H9 (cell line): Measurements from ENCODE around the gene B4GALT6. TPM values are rescaled to one million over a fixed set of nuclear protein-coding genes. Genes with fewer than 3 reads are reported as not detected.

Experiments
- DNase-seq: peaks from one replicate; pipeline ENCODE4 v3.0.0-alpha.2; 2017
- H2AFZ ChIP-seq: one replicate; pipeline ENCODE4 v1.6.1; 2013; ENCODE audit warnings: mild to moderate bottlenecking, low read length, control low read depth, moderate library complexity
- H2AK5ac ChIP-seq: 2 replicates; pipeline ENCODE4 v1.6.1; 2013; ENCODE audit warnings: low read length, control low read depth, mixed read lengths; ENCODE audit not compliant: insufficient read length
- H2BK120ac ChIP-seq: one replicate; pipeline ENCODE4 v1.6.1; 2013; ENCODE audit warnings: low read depth, mild to moderate bottlenecking, low read length, control low read depth, inconsistent platforms; ENCODE audit not compliant: poor library complexity, severe bottlenecking
- H2BK12ac ChIP-seq: 2 replicates; pipeline ENCODE4 v1.6.1; 2013; ENCODE audit warnings: low read length, control low read depth, mixed read lengths, low read depth; ENCODE audit not compliant: insufficient read length
- H2BK15ac ChIP-seq: 2 replicates; pipeline ENCODE4 v1.6.1; 2013; ENCODE audit warnings: low read depth, low read length, control low read depth
- H2BK20ac ChIP-seq: one replicate; pipeline ENCODE4 v1.6.1; 2013; ENCODE audit warnings: low read depth, mild to moderate bottlenecking, low read length, control low read depth, inconsistent platforms; ENCODE audit not compliant: poor library complexity, severe bottlenecking
- H2BK5ac ChIP-seq: 2 replicates; pipeline ENCODE4 v1.6.1; 2013; ENCODE audit warnings: low read length, control low read depth, mixed read lengths; ENCODE audit not compliant: insufficient read length
- H3K14ac ChIP-seq: 2 replicates; pipeline ENCODE4 v1.6.1; 2013; ENCODE audit warnings: low read length, control low read depth; ENCODE audit not compliant: insufficient read depth
- H3K18ac ChIP-seq: 2 replicates; pipeline ENCODE4 v1.6.1; 2013; ENCODE audit warnings: low read depth, mild to moderate bottlenecking, mixed read lengths, low read length, control low read depth; ENCODE audit not compliant: insufficient read length
- H3K23ac ChIP-seq: 2 replicates; pipeline ENCODE4 v1.6.1; 2013; ENCODE audit warnings: low read length, control low read depth, mixed read lengths, low read depth; ENCODE audit not compliant: insufficient read length
- H3K23me2 ChIP-seq: 2 replicates; pipeline ENCODE4 v1.6.1; 2013; ENCODE audit warnings: low read depth, mild to moderate bottlenecking, mixed read lengths, low read length, control low read depth; ENCODE audit not compliant: insufficient read length, poor library complexity, severe bottlenecking
- H3K27ac ChIP-seq: 2 replicates; pipeline ENCODE4 v1.5.1; 2013; ENCODE audit warnings: low read length, control low read depth, mixed read lengths, low read depth; ENCODE audit not compliant: insufficient read length
- H3K27me3 ChIP-seq: 2 replicates; pipeline ENCODE4 v1.6.1; 2013; ENCODE audit warnings: low read length, control low read depth, inconsistent platforms; ENCODE audit not compliant: insufficient read depth
- H3K4ac ChIP-seq: 2 replicates; pipeline ENCODE4 v1.6.1; 2013; ENCODE audit warnings: low read depth, mild to moderate bottlenecking, control low read depth, inconsistent platforms, low read length, moderate library complexity
- H3K4me1 ChIP-seq: 2 replicates; pipeline ENCODE4 v1.6.1; 2013; ENCODE audit warnings: low read length, control low read depth, inconsistent platforms; ENCODE audit not compliant: insufficient read depth
- H3K4me2 ChIP-seq: 2 replicates; pipeline ENCODE4 v1.6.1; 2013; ENCODE audit warnings: low read length, control low read depth, mixed read lengths; ENCODE audit not compliant: insufficient read length, insufficient read depth
- H3K56ac ChIP-seq: 2 replicates; pipeline ENCODE4 v1.6.1; 2013; ENCODE audit warnings: low read depth, mild to moderate bottlenecking, mixed read lengths, low read length, control low read depth; ENCODE audit not compliant: insufficient read length
- H3K79me1 ChIP-seq: 2 replicates; pipeline ENCODE4 v1.6.1; 2013; ENCODE audit warnings: low read depth, mild to moderate bottlenecking, moderate library complexity, low read length, control low read depth, inconsistent platforms; ENCODE audit not compliant: insufficient read depth, poor library complexity, severe bottlenecking
- H3K79me2 ChIP-seq: 2 replicates; pipeline ENCODE4 v1.6.1; 2013; ENCODE audit warnings: low read length, control low read depth, inconsistent platforms; ENCODE audit not compliant: insufficient read depth
- H3K9ac ChIP-seq: 2 replicates; pipeline ENCODE4 v1.6.1; 2013; ENCODE audit warnings: low read length, control low read depth, mixed read lengths; ENCODE audit not compliant: insufficient read length; ENCODE audit errors: extremely low read depth
- H3K9me3 ChIP-seq: one replicate; pipeline ENCODE4 v1.6.1; 2013; ENCODE audit warnings: low read depth, low read length, inconsistent platforms; ENCODE audit not compliant: control insufficient read depth
- H3T11ph ChIP-seq: one replicate; pipeline ENCODE4 v1.6.1; 2013; ENCODE audit warnings: mild to moderate bottlenecking, low read length, control low read depth, inconsistent platforms
- H4K20me1 ChIP-seq: one replicate; pipeline ENCODE4 v1.6.1; 2013; ENCODE audit not compliant: control insufficient read depth, insufficient read length, insufficient read depth
- H4K5ac ChIP-seq: 2 replicates; pipeline ENCODE4 v1.6.1; 2013; ENCODE audit warnings: low read depth, mild to moderate bottlenecking, mixed read lengths, low read length, control low read depth; ENCODE audit not compliant: insufficient read length
- H4K8ac ChIP-seq: replicated peaks from 2 replicates; pipeline ENCODE4 v1.6.1; 2013; ENCODE audit warnings: low read length, control low read depth, mixed read lengths, low read depth; ENCODE audit not compliant: insufficient read length
- H4K91ac ChIP-seq: 2 replicates; pipeline ENCODE4 v1.6.1; 2013; ENCODE audit warnings: low read depth, mild to moderate bottlenecking, moderate library complexity, mixed read lengths, low read length, control low read depth; ENCODE audit not compliant: insufficient read length
- H3K27ac Mint-ChIP-seq, 3 experiments: 2 replicates in 2 of 3; 3 replicates in 1 of 3; pipeline ENCODE4 v1.8.0; 2020 to 2021; ENCODE audit warnings: mixed read lengths in 3 of 3, mild to moderate bottlenecking in 1 of 3, moderate library complexity in 1 of 3
- H3K27me3 Mint-ChIP-seq: 2 replicates; pipeline ENCODE4 v1.8.0; 2021; ENCODE audit warnings: low read depth, mild to moderate bottlenecking, moderate library complexity, mixed read lengths
- H3K36me3 Mint-ChIP-seq, 3 experiments: 2 replicates in 2 of 3; 3 replicates in 1 of 3; pipeline ENCODE4 v1.8.0; 2020 to 2021; ENCODE audit warnings: low read depth in 3 of 3, mixed read lengths in 3 of 3; ENCODE audit not compliant: insufficient read depth in 1 of 3
- H3K4me1 Mint-ChIP-seq, 2 experiments: 2 replicates each; pipeline ENCODE4 v1.8.0; 2020; ENCODE audit warnings: mixed read lengths in 2 of 2
- H3K4me3 Mint-ChIP-seq, 2 experiments: 2 replicates in 1 of 2; 3 replicates in 1 of 2; pipeline ENCODE4 v1.8.0; 2020 to 2021; ENCODE audit warnings: mild to moderate bottlenecking in 2 of 2, mixed read lengths in 2 of 2, moderate library complexity in 1 of 2
- H3K9me3 Mint-ChIP-seq, 2 experiments: 2 replicates in 1 of 2; 3 replicates in 1 of 2; pipeline ENCODE4 v1.8.0; 2020; ENCODE audit warnings: mild to moderate bottlenecking in 2 of 2, mixed read lengths in 2 of 2, moderate library complexity in 1 of 2
- total RNA-seq: library from RNA; stranded (reverse); gene quantifications from 2 replicates; pipeline ENCODE4 v1.2.1, GENCODE V29; 2021
- TF ChIP-seq, protein P1 (sequence below): fragments of 200-600 bp; sonication (generic); conservative IDR thresholded peaks from 3 replicates; pipeline ENCODE4 v1.8.0; 2021; ENCODE audit warnings: antibody characterized with exemption, mild to moderate bottlenecking

Gene B4GALT6
- total RNA-seq, 1 experiment from 2014 or later = 34.1 TPM

DNA sequence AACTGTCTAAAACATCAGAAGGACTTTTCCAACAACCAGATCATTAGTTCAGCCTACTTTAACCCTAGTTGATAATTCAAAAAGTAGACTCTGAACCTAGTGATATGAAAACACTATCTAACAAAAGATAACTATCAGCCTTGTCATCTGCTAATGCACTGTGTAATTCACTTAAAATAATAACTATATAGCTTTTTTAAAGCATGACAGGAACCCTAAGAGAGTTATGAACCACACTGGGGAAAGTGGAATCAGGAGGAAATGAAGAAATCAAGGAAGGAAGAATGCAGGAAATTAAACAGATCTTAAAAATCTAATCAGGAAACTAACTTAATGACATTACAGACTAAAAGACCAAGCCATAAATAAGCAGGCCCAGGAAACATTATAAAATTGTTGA lies 9.0 kb downstream of the B4GALT6 start:
- Histone ChIP-seq H3K79me2 (peaks cover 28% of the 10 kb centered on the region; the same call in 1 of the 2 replicates), H3K9ac (no peak overlapping the region), H4K5ac (no peak overlapping the region), H2AK5ac (no peak overlapping the region), H3K18ac (no peak overlapping the region), H3K23me2 (no peaks in the 10 kb centered on the region), H2BK20ac (no peak overlapping the region), H2BK120ac (no peak overlapping the region), H3K4me2 (no peak overlapping the region), H3K56ac (no peak overlapping the region), H3K27me3 (no peaks in the 10 kb centered on the region), H3K4me1 (peaks cover 21% of the 10 kb centered on the region), H4K91ac (no peak overlapping the region), H3K23ac (no peak overlapping the region), H3T11ph (no peak overlapping the region), H2AFZ (no peak overlapping the region), H2BK12ac (no peak overlapping the region), H3K79me1 (peaks cover 10% of the 10 kb centered on the region), H3K4ac (no peak overlapping the region), H3K14ac (no peak overlapping the region), H2BK5ac (no peak overlapping the region), H3K27ac (no peak overlapping the region), H4K20me1 (no peaks in the 10 kb centered on the region), H2BK15ac (no peak overlapping the region), H3K9me3 (no peaks in the 10 kb centered on the region), H4K8ac (no peak overlapping the region)
- peak overlapping the region in 1 of 3 experiments; percentile 25; a peak in 2 of 7 replicates for H3K27ac Mint-ChIP-seq
- no peaks in the 10 kb centered on the region; a peak in 2 of 7 replicates for H3K36me3 Mint-ChIP-seq
- H3K27me3 Mint-ChIP-seq = no peaks in the 10 kb centered on the region
- H3K4me3 Mint-ChIP-seq = no peak overlapping the region
- TF ChIP-seq, protein P1, sequence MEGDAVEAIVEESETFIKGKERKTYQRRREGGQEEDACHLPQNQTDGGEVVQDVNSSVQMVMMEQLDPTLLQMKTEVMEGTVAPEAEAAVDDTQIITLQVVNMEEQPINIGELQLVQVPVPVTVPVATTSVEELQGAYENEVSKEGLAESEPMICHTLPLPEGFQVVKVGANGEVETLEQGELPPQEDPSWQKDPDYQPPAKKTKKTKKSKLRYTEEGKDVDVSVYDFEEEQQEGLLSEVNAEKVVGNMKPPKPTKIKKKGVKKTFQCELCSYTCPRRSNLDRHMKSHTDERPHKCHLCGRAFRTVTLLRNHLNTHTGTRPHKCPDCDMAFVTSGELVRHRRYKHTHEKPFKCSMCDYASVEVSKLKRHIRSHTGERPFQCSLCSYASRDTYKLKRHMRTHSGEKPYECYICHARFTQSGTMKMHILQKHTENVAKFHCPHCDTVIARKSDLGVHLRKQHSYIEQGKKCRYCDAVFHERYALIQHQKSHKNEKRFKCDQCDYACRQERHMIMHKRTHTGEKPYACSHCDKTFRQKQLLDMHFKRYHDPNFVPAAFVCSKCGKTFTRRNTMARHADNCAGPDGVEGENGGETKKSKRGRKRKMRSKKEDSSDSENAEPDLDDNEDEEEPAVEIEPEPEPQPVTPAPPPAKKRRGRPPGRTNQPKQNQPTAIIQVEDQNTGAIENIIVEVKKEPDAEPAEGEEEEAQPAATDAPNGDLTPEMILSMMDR = no peak
- DNase-seq = no peak
- H3K9me3 Mint-ChIP-seq = no peaks in the 10 kb centered on the region
- peaks cover 34 to 48% of the 10 kb centered on the region in 2 experiments for H3K4me1 Mint-ChIP-seq
